ENCODE measurements around the gene CTPS2.

CTPS2 gene

GRCh38 chrX:16643176-16643575 is 69.3 kb downstream of the CTPS2 start:
- DNase-seq (ENCODE audit: low read depth), result no peak
- no peak overlapping the region for H3K4me3 ChIP-seq (ENCODE audit: low read depth, low read length)
- TF ChIP-seq, protein P1, sequence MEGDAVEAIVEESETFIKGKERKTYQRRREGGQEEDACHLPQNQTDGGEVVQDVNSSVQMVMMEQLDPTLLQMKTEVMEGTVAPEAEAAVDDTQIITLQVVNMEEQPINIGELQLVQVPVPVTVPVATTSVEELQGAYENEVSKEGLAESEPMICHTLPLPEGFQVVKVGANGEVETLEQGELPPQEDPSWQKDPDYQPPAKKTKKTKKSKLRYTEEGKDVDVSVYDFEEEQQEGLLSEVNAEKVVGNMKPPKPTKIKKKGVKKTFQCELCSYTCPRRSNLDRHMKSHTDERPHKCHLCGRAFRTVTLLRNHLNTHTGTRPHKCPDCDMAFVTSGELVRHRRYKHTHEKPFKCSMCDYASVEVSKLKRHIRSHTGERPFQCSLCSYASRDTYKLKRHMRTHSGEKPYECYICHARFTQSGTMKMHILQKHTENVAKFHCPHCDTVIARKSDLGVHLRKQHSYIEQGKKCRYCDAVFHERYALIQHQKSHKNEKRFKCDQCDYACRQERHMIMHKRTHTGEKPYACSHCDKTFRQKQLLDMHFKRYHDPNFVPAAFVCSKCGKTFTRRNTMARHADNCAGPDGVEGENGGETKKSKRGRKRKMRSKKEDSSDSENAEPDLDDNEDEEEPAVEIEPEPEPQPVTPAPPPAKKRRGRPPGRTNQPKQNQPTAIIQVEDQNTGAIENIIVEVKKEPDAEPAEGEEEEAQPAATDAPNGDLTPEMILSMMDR (IDR thresholded peaks at IDR 0.05; ENCODE audit: control insufficient read depth, extremely low read depth, insufficient read depth), result no peak

GRCh38 chrX:16640823-16641222 is 71.6 kb downstream of the CTPS2 start:
- DNase-seq (ENCODE audit: low read depth), result no peak
- TF ChIP-seq, protein P1 (IDR thresholded peaks at IDR 0.05; ENCODE audit: control insufficient read depth, extremely low read depth, insufficient read depth), result no peak
- no peak overlapping the region for H3K4me3 ChIP-seq (ENCODE audit: low read depth, low read length)

DNA sequence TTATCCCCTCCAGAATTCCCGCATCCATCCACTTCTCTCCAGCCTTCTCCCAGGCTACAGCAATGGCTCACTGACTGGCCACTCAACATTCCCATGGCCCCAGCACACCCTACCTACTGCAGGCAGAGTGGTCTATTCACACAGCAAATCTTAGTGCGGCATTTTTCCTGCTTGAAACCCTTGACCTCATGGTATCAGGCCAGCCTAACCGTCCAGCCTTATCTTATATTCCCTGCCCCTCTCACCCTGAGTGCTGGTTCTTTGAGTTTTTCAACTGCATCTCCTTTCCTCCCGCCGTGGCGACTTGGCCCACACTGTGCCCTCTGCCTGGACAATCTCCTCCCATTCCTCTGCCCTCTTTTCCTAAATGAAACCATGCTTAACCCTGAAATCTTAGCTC is 72.5 kb downstream of the CTPS2 start:
- TF ChIP-seq, protein P1 (IDR thresholded peaks at IDR 0.05; ENCODE audit: control insufficient read depth, extremely low read depth, insufficient read depth), result no peak
- H3K4me3 ChIP-seq (ENCODE audit: low read depth, low read length), result no peak overlapping the region

DNA sequence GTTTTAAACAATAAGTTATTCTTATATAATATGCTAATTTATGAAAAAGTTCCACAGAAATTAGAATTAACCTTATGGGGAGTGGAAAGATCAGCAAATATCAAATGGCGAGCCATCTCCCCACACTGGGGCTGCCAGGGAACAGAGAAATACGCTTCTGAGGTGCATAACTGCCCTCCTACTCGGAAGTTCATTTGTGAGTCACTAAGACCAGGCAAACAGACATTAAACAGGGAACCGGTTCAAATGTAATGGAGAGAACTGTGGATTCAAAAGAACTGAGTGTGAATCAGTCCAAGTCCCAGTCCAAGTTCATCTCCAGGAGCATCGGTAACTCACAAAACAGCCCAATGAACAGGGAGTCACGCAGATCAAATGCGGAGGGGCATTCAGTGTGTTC is 73.9 kb downstream of the CTPS2 start:
- TF ChIP-seq, protein P1 (IDR thresholded peaks at IDR 0.05; ENCODE audit: control insufficient read depth, extremely low read depth, insufficient read depth), result no peak
- H3K4me3 ChIP-seq (ENCODE audit: low read depth, low read length), result no peak overlapping the region
- DNase-seq (ENCODE audit: low read depth), result no peak

More for the DNA sequence above, 72.5 kb downstream of the CTPS2 start:
- no peak for DNase-seq (ENCODE audit: low read depth)

GRCh38 chrX:16635596-16635995 is 76.9 kb downstream of the CTPS2 start:
- TF ChIP-seq, protein P1 (IDR thresholded peaks at IDR 0.05; ENCODE audit: control insufficient read depth, extremely low read depth, insufficient read depth), result no peak

GRCh38 chrX:16635040-16635439 is 77.4 kb downstream of the CTPS2 start:
- no peak overlapping the region for H3K4me3 ChIP-seq (ENCODE audit: low read depth, low read length)
- DNase-seq (ENCODE audit: low read depth), result no peak
- TF ChIP-seq, protein P1 (IDR thresholded peaks at IDR 0.05; ENCODE audit: control insufficient read depth, extremely low read depth, insufficient read depth), result no peak

More at GRCh38 chrX:16635596-16635995, 76.9 kb downstream of the CTPS2 start:
- no peak overlapping the region for H3K4me3 ChIP-seq (ENCODE audit: low read depth, low read length)
- no peak for DNase-seq (ENCODE audit: low read depth)

GRCh38 chrX:16633754-16634153 is 78.7 kb downstream of the CTPS2 start:
- H3K4me3 ChIP-seq (ENCODE audit: low read depth, low read length), result no peak overlapping the region
- DNase-seq (ENCODE audit: low read depth), result no peak
- TF ChIP-seq, protein P1 (IDR thresholded peaks at IDR 0.05; ENCODE audit: control insufficient read depth, extremely low read depth, insufficient read depth), result no peak
